ENCODE measurements around the gene MYPOP.

Gene MYPOP

GRCh38 chr19:45922281-45922680 is 19.9 kb upstream of the MYPOP start:
- Histone ChIP-seq H3K27me3 (replicated peaks; ENCODE audit: insufficient read depth, low read length) (peaks cover 70% of the 10 kb centered on the region), H3F3A (ENCODE audit: insufficient read depth, low read length) (no peaks in the 10 kb centered on the region), H3K36me3 (replicated peaks; ENCODE audit: insufficient read depth, low read length) (no peaks in the 10 kb centered on the region), H3K4me3 (ENCODE audit: low read length) (no peak overlapping the region), H3K9me2 (replicated peaks; ENCODE audit: insufficient read depth, low read length) (no peaks in the 10 kb centered on the region), H2AFZ (ENCODE audit: low read length) (no peak overlapping the region), H3K4me2 (ENCODE audit: low read depth, low read length) (no peak overlapping the region), H3K27ac (ENCODE audit: low read length) (no peak overlapping the region), H3K9ac (ENCODE audit: low read length) (no peak overlapping the region), H3K79me2 (ENCODE audit: low read length) (no peaks in the 10 kb centered on the region), H3K4me1 (ENCODE audit: low read length) (no peaks in the 10 kb centered on the region; the same call in 1 of the 2 replicates), H3K9me3 (replicated peaks; ENCODE audit: insufficient read depth, low read length) (no peaks in the 10 kb centered on the region), H4K20me1 (ENCODE audit: insufficient read depth, low read length) (no peaks in the 10 kb centered on the region)
- TF ChIP-seq EZH2phosphoT487 (IDR thresholded peaks at IDR 0.05; ENCODE audit: low read length): no peak
- TF ChIP-seq EZH2 (optimal IDR thresholded peaks at IDR 0.05; ENCODE audit: low read depth, low read length): no peak
- TF ChIP-seq CTCF (IDR thresholded peaks at IDR 0.05; ENCODE audit: low read length): peak; percentile 7; the same call in 1 of the 2 replicates
- no peak for DNase-seq

GRCh38 chr19:45920458-45920857 is 18.0 kb upstream of the MYPOP start:
- no peaks in the 10 kb centered on the region for H3K9me2 ChIP-seq (replicated peaks; ENCODE audit: insufficient read depth, low read length)
- DNase-seq: no peak

DNA sequence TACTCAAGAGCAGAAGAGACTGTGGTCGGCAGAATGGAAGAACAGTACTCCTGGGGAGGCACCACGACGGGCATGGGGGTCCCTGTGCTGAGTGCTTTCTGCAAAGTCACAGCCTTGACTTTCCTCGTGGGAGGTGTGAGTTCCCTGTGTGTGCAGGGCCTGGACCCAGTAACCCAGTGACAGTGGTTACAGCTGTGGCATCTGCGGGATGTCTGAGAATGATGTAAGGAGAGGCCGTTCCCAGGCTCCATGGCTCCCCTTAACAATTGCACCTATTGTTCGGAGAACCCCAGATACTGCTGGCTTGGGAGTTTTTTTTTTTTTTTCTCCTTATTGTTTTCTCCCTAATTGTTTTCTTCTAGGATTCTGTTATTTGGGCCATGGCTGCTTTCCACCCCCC is 17.3 kb upstream of the MYPOP start:
- Histone ChIP-seq H3K79me2 (ENCODE audit: low read length) (no peaks in the 10 kb centered on the region), H3K27me3 (replicated peaks; ENCODE audit: insufficient read depth, low read length) (peaks cover 71% of the 10 kb centered on the region), H3K9ac (ENCODE audit: low read length) (no peak overlapping the region), H2AFZ (ENCODE audit: low read length) (no peak overlapping the region), H3K27ac (ENCODE audit: low read length) (no peak overlapping the region), H3K4me2 (ENCODE audit: low read depth, low read length) (no peak overlapping the region), H3K9me2 (replicated peaks; ENCODE audit: insufficient read depth, low read length) (no peaks in the 10 kb centered on the region), H3K36me3 (replicated peaks; ENCODE audit: insufficient read depth, low read length) (no peaks in the 10 kb centered on the region), H3F3A (ENCODE audit: insufficient read depth, low read length) (no peaks in the 10 kb centered on the region), H3K4me1 (ENCODE audit: low read length) (no peaks in the 10 kb centered on the region; the same call in 1 of the 2 replicates), H3K4me3 (ENCODE audit: low read length) (no peak overlapping the region), H3K9me3 (replicated peaks; ENCODE audit: insufficient read depth, low read length) (no peaks in the 10 kb centered on the region), H4K20me1 (ENCODE audit: insufficient read depth, low read length) (no peaks in the 10 kb centered on the region)
- TF ChIP-seq EZH2 (optimal IDR thresholded peaks at IDR 0.05; ENCODE audit: low read depth, low read length): no peak
- no peak for DNase-seq

More at GRCh38 chr19:45920458-45920857, 18.0 kb upstream of the MYPOP start:
- no peaks in the 10 kb centered on the region; the same call in 1 of the 2 replicates for H3K4me1 ChIP-seq (ENCODE audit: low read length)
- H4K20me1 ChIP-seq (ENCODE audit: insufficient read depth, low read length): no peaks in the 10 kb centered on the region
- H3K4me3 ChIP-seq (ENCODE audit: low read length): no peak overlapping the region
- H3K27ac ChIP-seq (ENCODE audit: low read length): no peak overlapping the region
- no peak overlapping the region for H2AFZ ChIP-seq (ENCODE audit: low read length)
- no peak overlapping the region for H3K4me2 ChIP-seq (ENCODE audit: low read depth, low read length)
- H3K9ac ChIP-seq (ENCODE audit: low read length): no peak overlapping the region
- no peak for TF ChIP-seq CTCF (IDR thresholded peaks at IDR 0.05; ENCODE audit: low read length)
- no peak for TF ChIP-seq EZH2phosphoT487 (IDR thresholded peaks at IDR 0.05; ENCODE audit: low read length)
- no peak for TF ChIP-seq EZH2 (optimal IDR thresholded peaks at IDR 0.05; ENCODE audit: low read depth, low read length)
- no peaks in the 10 kb centered on the region for H3K36me3 ChIP-seq (replicated peaks; ENCODE audit: insufficient read depth, low read length)
- no peaks in the 10 kb centered on the region for H3K9me3 ChIP-seq (replicated peaks; ENCODE audit: insufficient read depth, low read length)
- no peaks in the 10 kb centered on the region for H3K79me2 ChIP-seq (ENCODE audit: low read length)
- H3F3A ChIP-seq (ENCODE audit: insufficient read depth, low read length): no peaks in the 10 kb centered on the region
- peaks cover 70% of the 10 kb centered on the region for H3K27me3 ChIP-seq (replicated peaks; ENCODE audit: insufficient read depth, low read length)

DNA sequence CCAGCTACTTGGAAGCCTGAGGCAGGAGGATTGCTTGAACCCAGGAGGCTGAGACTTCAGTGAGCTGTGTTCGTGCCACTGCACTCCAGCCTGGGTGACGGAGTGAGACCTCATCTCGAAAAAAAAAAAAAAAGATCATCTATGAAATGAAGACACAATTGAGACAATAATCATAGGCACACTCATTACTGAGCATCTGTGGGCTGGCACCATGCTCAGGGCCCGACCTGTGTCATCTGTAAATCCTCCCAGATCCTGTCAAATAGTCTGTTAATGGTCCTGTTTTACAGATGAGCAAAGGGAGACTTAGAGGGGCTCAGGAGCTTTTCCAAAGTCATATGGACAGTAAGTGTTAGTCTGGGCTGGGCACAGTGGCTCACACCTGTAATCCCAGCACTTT is 16.3 kb upstream of the MYPOP start:
- no peaks in the 10 kb centered on the region for H3K36me3 ChIP-seq (replicated peaks; ENCODE audit: insufficient read depth, low read length)
- H3K9ac ChIP-seq (ENCODE audit: low read length): no peak overlapping the region
- H3K27ac ChIP-seq (ENCODE audit: low read length): no peak overlapping the region
- peaks cover 74% of the 10 kb centered on the region for H3K27me3 ChIP-seq (replicated peaks; ENCODE audit: insufficient read depth, low read length)
- no peaks in the 10 kb centered on the region for H3K79me2 ChIP-seq (ENCODE audit: low read length)
- H3K4me2 ChIP-seq (ENCODE audit: low read depth, low read length): no peak overlapping the region
- H3K9me3 ChIP-seq (replicated peaks; ENCODE audit: insufficient read depth, low read length): no peaks in the 10 kb centered on the region
- no peaks in the 10 kb centered on the region for H3F3A ChIP-seq (ENCODE audit: insufficient read depth, low read length)
- H3K4me3 ChIP-seq (ENCODE audit: low read length): no peak overlapping the region
- DNase-seq: no peak
- H4K20me1 ChIP-seq (ENCODE audit: insufficient read depth, low read length): no peaks in the 10 kb centered on the region
- H2AFZ ChIP-seq (ENCODE audit: low read length): no peak overlapping the region
- TF ChIP-seq CTCF (IDR thresholded peaks at IDR 0.05; ENCODE audit: low read length) (no peak), EZH2phosphoT487 (IDR thresholded peaks at IDR 0.05; ENCODE audit: low read length) (no peak), EZH2 (optimal IDR thresholded peaks at IDR 0.05; ENCODE audit: low read depth, low read length) (no peak)
- no peaks in the 10 kb centered on the region; the same call in 1 of the 2 replicates for H3K4me1 ChIP-seq (ENCODE audit: low read length)
- H3K9me2 ChIP-seq (replicated peaks; ENCODE audit: insufficient read depth, low read length): no peaks in the 10 kb centered on the region
